HepG2 (cell line): Measurements from ENCODE around the gene POFUT2.

ENCODE experiments used
- POLR2A ChIP-seq, 2 experiments: IDR thresholded peaks; 2 replicates each; pipeline ENCODE4 v1.6.1; 2011; ENCODE audit warnings: low read depth in 2 of 2, low read length in 2 of 2, mild to moderate bottlenecking in 1 of 2, moderate library complexity in 1 of 2; ENCODE audit not compliant: insufficient read depth in 1 of 2
- ZNF556 ChIP-seq: sonication (generic); formaldehyde crosslinking; IDR thresholded peaks from 2 replicates; pipeline ENCODE4 v1.4.0; 2020; ENCODE audit warnings: mild to moderate bottlenecking, missing genetic modification reagents, borderline replicate concordance

DNA sequence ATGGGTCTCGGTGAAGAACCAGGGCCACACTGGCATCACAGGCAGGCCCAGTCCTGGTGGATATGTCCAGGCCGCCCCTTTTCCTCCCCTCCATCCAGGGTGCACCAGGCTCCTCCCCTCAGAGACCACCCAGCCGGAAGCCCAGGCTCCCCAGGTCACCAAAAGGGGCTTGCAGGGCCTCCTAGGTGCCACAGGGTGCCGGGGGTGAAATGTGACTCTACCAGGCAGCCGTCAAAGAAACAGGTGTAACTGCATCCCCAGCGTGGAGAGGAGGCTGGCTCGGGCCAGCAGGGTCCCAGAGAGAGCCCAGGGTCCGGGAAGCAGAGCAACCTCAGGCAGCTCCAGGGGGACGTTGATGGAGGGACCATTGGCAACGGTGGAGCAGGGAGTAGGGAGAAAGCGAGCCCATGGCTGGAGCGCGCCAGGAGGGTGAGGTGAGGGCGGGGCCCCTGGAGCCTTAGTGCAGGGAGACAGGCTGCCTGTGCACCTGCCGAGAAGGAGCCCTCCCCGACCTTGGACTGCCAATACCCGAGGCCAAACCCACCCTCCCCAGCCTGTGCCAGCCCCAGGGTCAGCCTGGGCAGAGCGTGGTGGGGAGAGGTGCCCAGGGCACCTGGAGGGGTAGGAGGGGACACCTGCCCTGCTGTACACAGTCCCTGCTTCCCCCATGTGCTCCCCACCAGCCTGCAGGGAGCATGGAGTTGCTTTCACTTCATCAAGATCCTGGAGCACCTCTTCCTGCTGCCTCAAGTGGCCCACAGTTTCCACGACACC lies 48.3 kb upstream of the POFUT2 start:
- no peak for TF ChIP-seq ZNF556 (CRISPR knock-in tag)
- no peak for TF ChIP-seq POLR2A (IDR thresholded peaks at IDR 0.05; ENCODE audit: insufficient read depth in 1 of 2, low read depth in 2 of 2, low read length in 2 of 2)
